Activated T-helper 2 cell treated with anti-CD3 and anti-CD28 coated beads, Interferon-gamma antibody, Interleukin-2, Interleukin-4, amounts not matched to agents 10 μg/mL and 5 μg/mL and 100 μg/mL, durations not matched to agents 14 hours and 24 hours and 36 hours (primary cell): Measurements from ENCODE around the gene ANK3. TPM values are rescaled to one million over a fixed set of nuclear protein-coding genes. Genes with fewer than 3 reads are reported as not detected.

ENCODE experiments used
- DNase-seq: peaks from one replicate; pipeline ENCODE4 v3.0.0; 2021; ENCODE audit warnings: low spot score
- H3K27ac Mint-ChIP-seq: one replicate; pipeline ENCODE4 v1.8.0; 2021; ENCODE audit warnings: mixed read lengths
- H3K27me3 Mint-ChIP-seq: one replicate; pipeline ENCODE4 v1.8.0; 2021; ENCODE audit warnings: low read depth, mixed read lengths
- H3K36me3 Mint-ChIP-seq: one replicate; pipeline ENCODE4 v1.8.0; 2021; ENCODE audit warnings: low read depth, mixed read lengths
- H3K4me1 Mint-ChIP-seq: one replicate; pipeline ENCODE4 v1.8.0; 2021; ENCODE audit warnings: low read depth, mixed read lengths
- H3K4me3 Mint-ChIP-seq: one replicate; pipeline ENCODE4 v1.8.0; 2021; ENCODE audit warnings: low read depth, mild to moderate bottlenecking, moderate library complexity, mixed read lengths
- H3K9me3 Mint-ChIP-seq: one replicate; pipeline ENCODE4 v1.8.0; 2021; ENCODE audit warnings: mixed read lengths
- intact Hi-C: fragments of 100-400 bp; cut with micrococcal nuclease; formaldehyde crosslinking; loops from one replicate; pipeline ENCODE4 v1.15.1; 2023
- total RNA-seq: library from RNA; stranded (reverse); gene quantifications from 2 replicates; pipeline ENCODE4 v1.2.3, GENCODE V29; 2022

ANK3 gene
- total RNA-seq, 1 donor from 2014 or later, result 14.4 TPM

- intact Hi-C loops, result no loop called here
- peaks cover 25% of the 10 kb centered on the region for H3K4me1 Mint-ChIP-seq
- no peak for DNase-seq
- no peak overlapping the region for H3K4me3 Mint-ChIP-seq
- peaks cover 3% of the 10 kb centered on the region for H3K27me3 Mint-ChIP-seq
- H3K27ac Mint-ChIP-seq, result no peak overlapping the region
- H3K36me3 Mint-ChIP-seq, result no peaks in the 10 kb centered on the region
- no peaks in the 10 kb centered on the region for H3K9me3 Mint-ChIP-seq
Observed at GRCh38 chr10:60423920-60424319, 34.2 kb upstream of the ANK3 start.

- no peaks in the 10 kb centered on the region for H3K9me3 Mint-ChIP-seq
- intact Hi-C loops, result no loop called here
Observed at GRCh38 chr10:60422809-60423208, 33.1 kb upstream of the ANK3 start.

DNA sequence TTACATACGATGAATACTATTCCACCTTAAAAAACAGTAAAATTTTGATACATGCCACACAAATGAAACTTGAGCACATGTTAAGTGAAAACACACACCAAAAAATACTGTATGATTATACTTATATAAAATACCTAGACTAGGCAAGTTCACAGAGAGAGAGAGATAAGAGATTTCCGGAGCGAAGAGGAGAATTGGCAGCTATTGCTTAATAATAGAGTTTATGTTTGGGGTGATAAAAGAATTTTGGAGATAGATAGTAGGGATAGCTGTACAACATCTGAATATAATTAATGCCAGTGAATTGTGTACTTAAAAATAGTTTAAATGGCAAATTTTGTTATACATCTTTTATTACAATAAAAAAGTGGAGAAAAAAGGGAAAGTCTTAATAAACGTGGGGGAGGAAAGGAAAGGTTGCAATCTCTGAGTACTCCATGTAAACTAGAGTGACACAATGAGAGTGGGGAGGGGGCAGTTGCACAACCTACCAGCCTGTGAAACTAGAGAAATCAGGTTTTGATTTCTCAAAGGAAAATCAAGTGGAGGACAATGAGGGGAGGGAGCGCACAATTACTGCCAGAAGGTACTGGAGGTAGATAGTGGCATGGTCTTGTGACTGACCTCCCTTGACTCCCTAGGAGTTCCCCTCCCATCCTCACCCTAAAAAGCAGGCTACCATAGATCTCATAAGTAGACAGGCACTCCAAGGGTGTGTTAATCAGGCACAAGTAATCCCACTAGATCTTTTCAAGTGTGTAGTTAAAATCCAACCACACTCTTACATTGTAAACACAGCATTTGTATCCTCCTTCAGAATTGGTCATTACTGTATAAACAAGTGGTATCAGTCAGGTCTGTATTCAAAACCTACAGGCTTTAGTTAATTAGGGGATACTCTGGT lies 31.6 kb upstream of the ANK3 start:
- DNase-seq, result no peak
- Mint-ChIP-seq H3K4me3 (no peak overlapping the region), H3K9me3 (no peaks in the 10 kb centered on the region), H3K4me1 (peaks cover 6% of the 10 kb centered on the region), H3K27ac (no peak overlapping the region), H3K27me3 (peaks cover 3% of the 10 kb centered on the region), H3K36me3 (no peaks in the 10 kb centered on the region)
- intact Hi-C loops, result no loop called here

More at GRCh38 chr10:60422809-60423208, 33.1 kb upstream of the ANK3 start:
- H3K27me3 Mint-ChIP-seq, result peaks cover 3% of the 10 kb centered on the region
- H3K4me3 Mint-ChIP-seq, result no peak overlapping the region
- H3K27ac Mint-ChIP-seq, result no peak overlapping the region
- DNase-seq, result no peak
- no peaks in the 10 kb centered on the region for H3K36me3 Mint-ChIP-seq
- peaks cover 16% of the 10 kb centered on the region for H3K4me1 Mint-ChIP-seq

DNA sequence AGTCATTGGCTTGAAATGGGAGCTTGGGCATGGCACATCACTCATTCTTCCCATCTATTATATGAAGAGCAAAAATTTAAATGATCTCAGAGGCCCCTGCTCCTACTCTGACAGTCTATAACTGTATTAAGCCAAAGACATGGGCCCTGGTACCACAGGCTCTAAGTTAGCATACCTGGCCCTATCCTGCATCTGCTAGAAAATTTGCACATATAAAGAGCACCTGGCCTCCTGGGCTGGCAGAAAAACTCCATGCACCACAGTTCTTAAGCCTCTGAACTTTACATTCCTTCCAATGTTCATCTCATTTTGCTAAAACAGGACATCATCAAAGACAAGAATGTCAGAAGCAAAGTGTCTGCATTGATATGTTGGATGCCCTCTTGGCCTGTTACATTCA lies 29.6 kb upstream of the ANK3 start:
- no peak for DNase-seq
- Mint-ChIP-seq H3K27ac (no peak overlapping the region), H3K4me3 (no peak overlapping the region), H3K27me3 (no peaks in the 10 kb centered on the region), H3K36me3 (no peaks in the 10 kb centered on the region), H3K4me1 (peaks cover 10% of the 10 kb centered on the region), H3K9me3 (no peaks in the 10 kb centered on the region)
- intact Hi-C loops, result no loop called here

DNA sequence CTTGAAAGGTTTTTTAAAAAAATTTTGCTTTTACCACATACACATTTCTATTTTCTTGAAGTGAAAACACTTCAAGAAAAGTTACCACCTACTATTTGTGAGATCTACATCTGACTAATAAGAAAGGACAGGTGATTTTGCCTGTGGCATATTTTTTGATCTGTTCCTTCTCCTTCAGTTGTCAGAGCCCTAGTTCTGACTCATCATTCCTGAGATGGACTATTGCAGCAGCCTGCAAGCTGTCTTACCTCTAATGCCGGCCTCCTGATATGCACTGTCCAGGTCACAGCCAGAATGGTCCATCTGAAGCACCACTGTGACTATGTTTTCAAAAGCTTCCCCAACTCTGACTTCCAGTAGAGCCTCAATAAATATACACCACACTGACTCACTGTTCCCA lies 28.2 kb upstream of the ANK3 start:
- DNase-seq, result no peak
- Mint-ChIP-seq H3K4me1 (peaks cover 13% of the 10 kb centered on the region), H3K27ac (no peak overlapping the region), H3K9me3 (no peaks in the 10 kb centered on the region), H3K36me3 (no peaks in the 10 kb centered on the region), H3K4me3 (no peak overlapping the region), H3K27me3 (no peaks in the 10 kb centered on the region)
- intact Hi-C loops, result no loop called here

DNA sequence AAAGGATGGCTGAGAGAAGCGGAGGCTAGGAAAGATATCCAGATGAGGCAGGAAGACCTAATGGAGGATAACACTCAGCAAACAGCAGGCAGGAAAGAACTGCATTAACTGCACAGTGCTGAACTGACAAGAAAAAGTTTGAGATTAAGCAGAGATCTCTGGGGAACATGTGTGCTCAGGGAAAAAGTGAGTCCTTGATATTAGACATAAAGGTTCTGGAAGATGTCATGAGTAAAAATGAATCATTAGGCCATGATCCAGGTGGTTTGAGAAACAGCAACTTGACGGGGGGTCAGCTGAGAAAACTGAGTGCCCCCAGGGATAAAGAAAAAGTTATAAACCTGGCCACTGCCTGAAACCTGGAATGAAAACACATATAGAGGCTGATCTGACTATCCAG lies 27.3 kb upstream of the ANK3 start:
- Mint-ChIP-seq H3K4me1 (peaks cover 13% of the 10 kb centered on the region), H3K36me3 (no peaks in the 10 kb centered on the region), H3K9me3 (no peaks in the 10 kb centered on the region), H3K4me3 (no peak overlapping the region), H3K27ac (no peak overlapping the region), H3K27me3 (no peaks in the 10 kb centered on the region)
- intact Hi-C loops, result no loop called here
- DNase-seq, result no peak

DNA sequence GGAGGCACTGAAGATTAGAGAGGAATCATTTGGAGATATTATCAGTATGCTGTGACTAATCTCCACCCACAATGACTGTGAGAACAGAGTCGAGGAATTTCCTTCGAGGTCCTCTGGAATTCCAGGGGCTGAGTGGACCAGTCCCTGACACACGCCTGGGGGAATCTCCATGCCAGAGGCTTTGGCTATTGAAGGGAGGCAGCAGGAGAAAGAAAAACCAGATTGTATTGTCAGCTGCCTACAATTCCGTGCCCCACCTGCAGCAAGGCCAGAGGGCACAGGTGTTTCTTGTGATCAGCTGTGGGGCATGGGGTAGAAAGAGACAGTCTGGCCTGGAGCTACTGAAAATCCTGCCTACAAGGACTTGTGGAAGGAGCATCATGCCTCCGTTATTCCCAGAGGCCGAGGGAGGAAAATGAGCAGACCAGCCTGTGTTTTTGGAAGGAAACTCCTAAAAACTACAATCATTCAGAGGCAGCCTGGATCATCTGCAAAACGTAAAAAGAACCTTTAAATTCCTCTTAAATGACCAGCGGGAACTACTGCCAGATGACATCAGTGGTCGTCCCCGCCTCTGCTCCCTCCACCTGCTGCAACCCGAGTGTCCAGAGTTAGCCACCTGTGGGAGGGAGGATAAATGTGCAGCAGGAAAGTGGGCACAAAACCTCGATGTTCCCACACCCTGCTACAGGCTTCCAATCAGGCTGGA lies 25.4 kb upstream of the ANK3 start:
- no peaks in the 10 kb centered on the region for H3K36me3 Mint-ChIP-seq
- H3K4me3 Mint-ChIP-seq, result no peak overlapping the region
- H3K27ac Mint-ChIP-seq, result no peak overlapping the region
- H3K4me1 Mint-ChIP-seq, result peaks cover 13% of the 10 kb centered on the region
- intact Hi-C loops, result no loop called here
- no peaks in the 10 kb centered on the region for H3K27me3 Mint-ChIP-seq
- no peaks in the 10 kb centered on the region for H3K9me3 Mint-ChIP-seq
- DNase-seq, result no peak

GRCh38 chr10:60414111-60414510 lies 24.4 kb upstream of the ANK3 start:
- Mint-ChIP-seq H3K27me3 (no peaks in the 10 kb centered on the region), H3K27ac (no peak overlapping the region), H3K36me3 (no peaks in the 10 kb centered on the region), H3K4me3 (no peak overlapping the region), H3K4me1 (peaks cover 13% of the 10 kb centered on the region), H3K9me3 (no peaks in the 10 kb centered on the region)
- intact Hi-C loops, result no loop called here
- no peak for DNase-seq

DNA sequence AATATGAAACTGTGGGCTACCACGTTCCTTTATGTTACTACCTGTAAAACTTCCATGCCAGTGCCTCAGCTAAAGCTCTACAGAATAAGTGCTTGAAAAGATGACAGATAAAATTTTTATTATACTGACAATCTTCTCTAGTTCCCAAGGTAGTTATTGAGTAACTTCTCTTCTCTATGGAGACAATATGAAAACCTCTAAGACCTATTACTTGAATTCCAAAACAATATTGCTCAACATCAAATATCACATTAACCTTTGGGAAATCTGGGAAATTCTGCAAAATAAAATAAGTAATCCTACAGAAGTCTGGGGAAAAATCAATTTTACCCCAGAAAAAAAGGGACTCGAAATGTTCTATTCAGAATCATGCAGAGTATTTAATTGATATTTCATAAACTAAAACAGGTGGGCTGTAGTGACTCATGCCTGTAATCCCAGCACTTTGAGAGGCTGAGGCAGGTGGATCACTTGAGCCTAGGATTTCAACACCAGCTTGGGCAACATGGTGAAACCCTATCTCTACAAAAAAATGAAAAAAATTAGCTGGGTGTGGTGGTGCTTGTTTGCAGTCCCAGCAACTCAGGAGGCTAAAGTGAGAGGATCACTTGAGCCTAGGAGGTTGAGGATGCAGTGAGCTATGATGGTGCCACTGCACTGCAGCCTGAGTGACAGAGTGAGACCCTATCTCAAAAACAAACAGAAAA lies 23.8 kb upstream of the ANK3 start:
- Mint-ChIP-seq H3K4me3 (no peak overlapping the region), H3K9me3 (no peaks in the 10 kb centered on the region), H3K4me1 (peaks cover 13% of the 10 kb centered on the region), H3K27me3 (no peaks in the 10 kb centered on the region), H3K36me3 (no peaks in the 10 kb centered on the region), H3K27ac (no peak overlapping the region)
- intact Hi-C loops, result no loop called here
- no peak for DNase-seq

DNA sequence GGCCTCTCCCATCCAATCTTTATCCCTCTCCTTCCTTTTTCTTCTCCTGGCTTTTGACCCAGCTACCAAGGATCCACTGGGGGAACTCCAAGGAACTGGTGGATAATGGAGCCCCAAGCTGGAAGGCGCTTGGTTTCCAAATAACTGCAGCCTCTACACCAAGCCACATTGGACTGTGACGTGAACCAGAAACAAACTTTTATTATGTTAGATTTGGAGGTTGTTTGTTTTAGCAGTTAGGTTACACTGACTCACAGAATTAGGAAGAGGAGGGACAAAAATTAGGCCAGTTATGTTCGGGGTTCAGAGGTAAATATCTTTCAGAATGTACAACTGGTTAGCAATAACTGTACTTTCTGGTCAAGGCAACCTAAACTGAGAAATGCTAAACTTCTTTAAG lies 21.3 kb upstream of the ANK3 start:
- intact Hi-C loops, result no loop called here
- Mint-ChIP-seq H3K27me3 (no peaks in the 10 kb centered on the region), H3K9me3 (no peaks in the 10 kb centered on the region), H3K4me3 (no peak overlapping the region), H3K36me3 (no peaks in the 10 kb centered on the region), H3K4me1 (peaks cover 10% of the 10 kb centered on the region), H3K27ac (no peak overlapping the region)
- DNase-seq, result no peak

- Mint-ChIP-seq H3K4me1 (peaks cover 3% of the 10 kb centered on the region), H3K27ac (no peak overlapping the region), H3K27me3 (no peaks in the 10 kb centered on the region), H3K36me3 (no peaks in the 10 kb centered on the region), H3K4me3 (no peak overlapping the region), H3K9me3 (no peaks in the 10 kb centered on the region)
- intact Hi-C loops, result no loop called here
- no peak for DNase-seq
Observed at GRCh38 chr10:60409202-60409601, 19.5 kb upstream of the ANK3 start.

DNA sequence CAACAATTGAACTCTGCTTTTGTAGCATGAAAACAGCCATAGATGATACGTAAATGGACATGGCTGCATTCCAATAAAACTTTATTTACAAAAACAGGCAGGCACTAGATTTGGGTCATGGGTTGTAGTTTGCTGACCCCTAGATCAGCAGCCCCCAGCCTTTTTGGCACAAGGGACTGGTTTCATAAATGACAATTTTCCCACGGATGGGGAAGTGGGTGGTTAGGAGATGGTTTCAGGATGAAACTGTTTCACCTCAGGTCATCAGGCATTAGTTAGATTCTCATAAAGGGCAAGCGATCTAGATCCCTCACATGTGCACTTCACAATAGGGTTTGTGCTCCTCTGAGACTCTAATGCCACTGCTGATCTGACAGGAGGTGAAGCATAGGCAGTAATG lies 16.5 kb upstream of the ANK3 start:
- H3K36me3 Mint-ChIP-seq, result no peaks in the 10 kb centered on the region
- H3K4me1 Mint-ChIP-seq, result no peaks in the 10 kb centered on the region
- DNase-seq, result no peak
- no peak overlapping the region for H3K27ac Mint-ChIP-seq
- no peak overlapping the region for H3K4me3 Mint-ChIP-seq
- H3K9me3 Mint-ChIP-seq, result no peaks in the 10 kb centered on the region
- H3K27me3 Mint-ChIP-seq, result no peaks in the 10 kb centered on the region
- intact Hi-C loops, result no loop called here

- intact Hi-C loops, result no loop called here
- Mint-ChIP-seq H3K4me1 (no peaks in the 10 kb centered on the region), H3K4me3 (no peak overlapping the region), H3K9me3 (no peaks in the 10 kb centered on the region), H3K27ac (no peak overlapping the region), H3K36me3 (no peaks in the 10 kb centered on the region), H3K27me3 (no peaks in the 10 kb centered on the region)
- DNase-seq, result no peak
Observed at GRCh38 chr10:60405172-60405571, 15.5 kb upstream of the ANK3 start.
